HepG2 (cell line): ENCODE measurements around the gene HDDC3. TPM values are rescaled to one million over a fixed set of nuclear protein-coding genes. Genes with fewer than 3 reads are reported as not detected.

Source experiments
- CREB3 ChIP-seq: sonication (generic); formaldehyde crosslinking; IDR thresholded peaks from 2 replicates; pipeline ENCODE4 v1.5.0; 2020; ENCODE audit warnings: missing genetic modification reagents
- ELF4 ChIP-seq: sonication (generic); formaldehyde crosslinking; IDR thresholded peaks from 2 replicates; pipeline ENCODE4 v1.5.0; 2020; ENCODE audit warnings: missing genetic modification reagents, mild to moderate bottlenecking, moderate library complexity, borderline replicate concordance
- GATAD1 ChIP-seq: IDR thresholded peaks from 2 replicates; pipeline ENCODE4 v1.6.1; 2016; ENCODE audit warnings: missing genetic modification reagents, missing compliant biosample characterization
- GATAD2A ChIP-seq: IDR thresholded peaks from 2 replicates; pipeline ENCODE4 v1.6.1; 2016
- IRF2 ChIP-seq: IDR thresholded peaks from 2 replicates; pipeline ENCODE4 v1.6.1; 2018; ENCODE audit warnings: missing genetic modification reagents, missing compliant biosample characterization
- ISL2 ChIP-seq: sonication (generic); formaldehyde crosslinking; IDR thresholded peaks from 2 replicates; pipeline ENCODE4 v1.5.0; 2020; ENCODE audit warnings: missing genetic modification reagents
- KMT2A ChIP-seq: sonication (generic); formaldehyde crosslinking; IDR thresholded peaks from 2 replicates; pipeline ENCODE4 v1.4.0; 2020; ENCODE audit warnings: missing genetic modification reagents
- MED8 ChIP-seq: sonication (generic); formaldehyde crosslinking; IDR thresholded peaks from 2 replicates; pipeline ENCODE4 v1.8.1; 2023; ENCODE audit warnings: mild to moderate bottlenecking, missing genetic modification reagents; ENCODE audit not compliant: insufficient replicate concordance
- MIER2 ChIP-seq: IDR thresholded peaks from 2 replicates; pipeline ENCODE4 v1.6.1; 2016; ENCODE audit warnings: missing biosample characterization, missing genetic modification reagents
- MLLT10 ChIP-seq: sonication (generic); formaldehyde crosslinking; IDR thresholded peaks from 2 replicates; pipeline ENCODE4 v1.4.0; 2020; ENCODE audit warnings: missing genetic modification reagents
- MTF2 ChIP-seq: sonication (generic); formaldehyde crosslinking; IDR thresholded peaks from 2 replicates; pipeline ENCODE4 v1.5.0; 2020; ENCODE audit warnings: missing genetic modification reagents, borderline replicate concordance
- NRL ChIP-seq: sonication (generic); formaldehyde crosslinking; IDR thresholded peaks from 2 replicates; pipeline ENCODE4 v1.5.0; 2020; ENCODE audit warnings: missing genetic modification reagents, mild to moderate bottlenecking, moderate library complexity, borderline replicate concordance
- PHF20 ChIP-seq: sonication (generic); formaldehyde crosslinking; IDR thresholded peaks from 2 replicates; pipeline ENCODE4 v1.5.0; 2020; ENCODE audit warnings: mild to moderate bottlenecking, missing genetic modification reagents
- PLRG1 ChIP-seq: fragments of 450-650 bp; conservative IDR thresholded peaks from 2 replicates; pipeline ENCODE4 v1.6.1; 2016
- RBAK ChIP-seq: sonication (generic); formaldehyde crosslinking; IDR thresholded peaks from 2 replicates; pipeline ENCODE4 v1.5.1; 2020; ENCODE audit warnings: mild to moderate bottlenecking, missing genetic modification reagents
- SNAPC2 ChIP-seq: sonication (generic); formaldehyde crosslinking; IDR thresholded peaks from 2 replicates; pipeline ENCODE4 v1.8.1; 2022; ENCODE audit warnings: mild to moderate bottlenecking, missing genetic modification reagents
- SUZ12 ChIP-seq: fragments of 150-350 bp; IDR thresholded peaks from 2 replicates; pipeline ENCODE4 v1.6.1; 2014; ENCODE audit warnings: low read depth, low read length
- TAF15 ChIP-seq: fragments of 200-400 bp; formaldehyde crosslinking; IDR thresholded peaks from one replicate; pipeline ENCODE4 v1.6.1; 2018; ENCODE audit warnings: mild to moderate bottlenecking, low read depth, low read length; ENCODE audit not compliant: poor library complexity, severe bottlenecking
- ZMYM4 ChIP-seq: sonication (generic); formaldehyde crosslinking; IDR thresholded peaks from 2 replicates; pipeline ENCODE4 v1.8.1; 2023; ENCODE audit warnings: mild to moderate bottlenecking, missing genetic modification reagents
- ZNF354B ChIP-seq: sonication (generic); formaldehyde crosslinking; IDR thresholded peaks from 2 replicates; pipeline ENCODE4 v1.8.0; 2022; ENCODE audit warnings: mild to moderate bottlenecking, missing genetic modification reagents
- ZNF446 ChIP-seq: sonication (generic); formaldehyde crosslinking; IDR thresholded peaks from 2 replicates; pipeline ENCODE4 v1.5.0; 2020; ENCODE audit warnings: mild to moderate bottlenecking, missing genetic modification reagents
- ZNF547 ChIP-seq: sonication (generic); formaldehyde crosslinking; IDR thresholded peaks from 2 replicates; pipeline ENCODE4 v1.5.1; 2020; ENCODE audit warnings: mild to moderate bottlenecking, missing genetic modification reagents
- ZNF557 ChIP-seq: sonication (generic); formaldehyde crosslinking; IDR thresholded peaks from 2 replicates; pipeline ENCODE4 v1.4.0; 2020; ENCODE audit warnings: missing genetic modification reagents
- ZNF629 ChIP-seq: sonication (generic); formaldehyde crosslinking; conservative IDR thresholded peaks from 2 replicates; pipeline ENCODE4 v1.5.0; 2020; ENCODE audit warnings: missing genetic modification reagents
- ZNF761 ChIP-seq: sonication (generic); formaldehyde crosslinking; conservative IDR thresholded peaks from 2 replicates; pipeline ENCODE4 v1.4.0; 2020; ENCODE audit warnings: mild to moderate bottlenecking, missing genetic modification reagents
- ZNF773 ChIP-seq: sonication (generic); formaldehyde crosslinking; IDR thresholded peaks from 2 replicates; pipeline ENCODE4 v1.4.0; 2020; ENCODE audit warnings: missing genetic modification reagents, borderline replicate concordance
- ZNF879 ChIP-seq: sonication (generic); formaldehyde crosslinking; IDR thresholded peaks from 2 replicates; pipeline ENCODE4 v1.8.1; 2023; ENCODE audit warnings: missing genetic modification reagents
- ZSCAN9 ChIP-seq: IDR thresholded peaks from 2 replicates; pipeline ENCODE4 v1.6.1; 2016; ENCODE audit warnings: borderline replicate concordance
- polyA plus RNA-seq, 8 experiments: library from polyadenylated mRNA; depleted of rRNA in 3 of 8; stranded (reverse) in 7 of 8; unstranded in 1 of 8; fragments of >200 nt; fragmentation: Illumina TruSeq in 4 of 8; extraction: Trizol in 4 of 8; gene quantifications; 2 replicates each; pipeline versions ENCODE4 v1.2.1 to v1.2.3, GENCODE V29; 2011 to 2016; ENCODE audit warnings: low read depth in 4 of 8, missing spikeins in 1 of 8, mixed read lengths in 1 of 8; ENCODE audit not compliant: insufficient read depth in 1 of 8
- total RNA-seq, 5 experiments: library from RNA; depleted of rRNA; stranded (reverse); fragments of >200 nt; fragmentation: Illumina TruSeq; extraction: Trizol; gene quantifications; 2 replicates each; pipeline ENCODE4 v1.2.3, GENCODE V29; 2016; ENCODE audit warnings: low read depth in 1 of 5

The HDDC3 gene
- total and polyA plus RNA-seq, 2 of the 13 experiments (the other 11 are each of a cell fraction or from before 2014, with no cell fraction given): 18.7 to 28.3 TPM

- TF ChIP-seq ZNF879 (CRISPR knock-in tag) (no peak), IRF2 (CRISPR knock-in tag) (peak; percentile 37; the same call in 1 of the 2 replicates), SNAPC2 (no peak), GATAD2A (CRISPR knock-in tag) (no peak; the same call in none of the 2 replicates), ZNF761 (no peak), PHF20 (peak; percentile 67), ZNF557 (CRISPR knock-in tag) (no peak), TAF15 (no peak), ZNF629 (peak; percentile 71), ZNF773 (CRISPR knock-in tag) (no peak), NRL (CRISPR knock-in tag) (peak; percentile 39), PLRG1 (no peak), SUZ12 (no peak), MIER2 (CRISPR knock-in tag) (0 out of 2 replicates have a peak, but pooled peaks have one; percentile 51), ZNF547 (CRISPR knock-in tag) (no peak), ZNF446 (CRISPR knock-in tag) (peak; percentile 45; the same call in 1 of the 2 replicates), ZNF354B (CRISPR knock-in tag) (no peak), ELF4 (peak; percentile 51; the same call in 1 of the 2 replicates), MTF2 (peak; percentile 95; the same call in 1 of the 2 replicates), RBAK (no peak), KMT2A (CRISPR knock-in tag) (peak; percentile 85), CREB3 (CRISPR knock-in tag) (no peak), MLLT10 (CRISPR knock-in tag) (no peak), ZSCAN9 (CRISPR knock-in tag) (no peak; the same call in 1 of the 2 replicates), GATAD1 (CRISPR knock-in tag) (peak; percentile 92), MED8 (CRISPR knock-in tag) (peak; percentile 86), ZMYM4 (CRISPR knock-in tag) (peak; percentile 94), ISL2 (CRISPR knock-in tag) (peak; percentile 78)
Measured at GRCh38 chr15:90931828-90932659, at the start of gene HDDC3 (continued).
